HG03097 (cell line): Measurements from ENCODE around the gene PIK3CD.
"Not testable (repeated sequence)": the region's sequence is repeated elsewhere in the genome, so short reads cannot be mapped to it uniquely, and the experiment has no call there.

ENCODE experiments used
- ATAC-seq: cut with Tn5 transposase; IDR thresholded peaks from one replicate; pipeline ENCODE4 v1.9.1; 2021; ENCODE audit not compliant: unreplicated experiment, low FRiP score

The PIK3CD gene

GRCh38 chr1:9731051-9731537 is 79.6 kb downstream of the PIK3CD start:
- no peak for ATAC-seq

GRCh38 chr1:9731561-9731960 is 80.0 kb downstream of the PIK3CD start:
- ATAC-seq = no peak

- no peak for ATAC-seq
Measured at GRCh38 chr1:9732123-9732971, 80.8 kb downstream of the PIK3CD start.

GRCh38 chr1:9733160-9733789 is 81.7 kb downstream of the PIK3CD start:
- no peak for ATAC-seq

GRCh38 chr1:9735800-9736199 is 84.3 kb downstream of the PIK3CD start:
- ATAC-seq = no peak

- no peak for ATAC-seq
Measured at GRCh38 chr1:9736241-9736640, 84.7 kb downstream of the PIK3CD start.

- no peak for ATAC-seq
Measured at GRCh38 chr1:9737057-9737456, 85.5 kb downstream of the PIK3CD start.

- no peak for ATAC-seq
Measured at GRCh38 chr1:9737671-9738070, 86.1 kb downstream of the PIK3CD start.

GRCh38 chr1:9744106-9744799 is 92.7 kb downstream of the PIK3CD start:
- ATAC-seq = no peak

- no peak for ATAC-seq
Measured at GRCh38 chr1:9746211-9746610, 94.7 kb downstream of the PIK3CD start.

- no peak for ATAC-seq
Measured at GRCh38 chr1:9746651-9747050, 95.1 kb downstream of the PIK3CD start.

- ATAC-seq = not testable (repeated sequence)
Measured at GRCh38 chr1:9748391-9748790, 96.9 kb downstream of the PIK3CD start.

- ATAC-seq = no peak
Measured at GRCh38 chr1:9749361-9749760, 97.8 kb downstream of the PIK3CD start.

- ATAC-seq = no peak
Measured at GRCh38 chr1:9751971-9752370, 100.4 kb downstream of the PIK3CD start.

GRCh38 chr1:9753121-9753531 is 101.6 kb downstream of the PIK3CD start:
- ATAC-seq = no peak

- ATAC-seq = no peak
Measured at GRCh38 chr1:9755441-9755995, 104.0 kb downstream of the PIK3CD start.

- no peak for ATAC-seq
Measured at GRCh38 chr1:9758559-9759121, 107.1 kb downstream of the PIK3CD start.

GRCh38 chr1:9759939-9760338 is 108.4 kb downstream of the PIK3CD start:
- no peak for ATAC-seq

- no peak for ATAC-seq
Measured at GRCh38 chr1:9760824-9761223, 109.3 kb downstream of the PIK3CD start.

GRCh38 chr1:9761855-9762254 is 110.3 kb downstream of the PIK3CD start:
- no peak for ATAC-seq

- ATAC-seq = not testable (repeated sequence)
Measured at GRCh38 chr1:9762446-9762845, 110.9 kb downstream of the PIK3CD start.
